ENCODE data around the gene CNOT10.

DNA sequence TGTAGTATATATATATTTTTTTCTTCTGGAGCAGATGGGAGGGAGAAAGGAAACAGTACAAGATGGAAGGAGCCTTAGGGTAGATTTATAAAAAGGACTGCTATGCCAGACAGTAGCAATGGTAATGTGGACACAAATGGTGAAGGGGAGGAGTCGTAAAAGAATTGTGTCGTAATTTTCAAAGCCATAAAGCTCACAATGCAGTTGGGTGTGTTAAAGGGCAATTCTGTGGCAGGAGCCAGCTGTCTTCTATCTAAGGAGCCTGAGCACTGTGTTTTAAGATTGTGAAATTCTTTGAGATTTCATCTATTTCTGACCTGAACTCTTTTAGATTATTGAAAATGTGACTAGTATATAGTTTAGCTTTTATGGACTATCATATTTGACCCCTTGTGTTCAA is 58.9 kb downstream of the CNOT10 start:
- TF ChIP-seq, protein P1, sequence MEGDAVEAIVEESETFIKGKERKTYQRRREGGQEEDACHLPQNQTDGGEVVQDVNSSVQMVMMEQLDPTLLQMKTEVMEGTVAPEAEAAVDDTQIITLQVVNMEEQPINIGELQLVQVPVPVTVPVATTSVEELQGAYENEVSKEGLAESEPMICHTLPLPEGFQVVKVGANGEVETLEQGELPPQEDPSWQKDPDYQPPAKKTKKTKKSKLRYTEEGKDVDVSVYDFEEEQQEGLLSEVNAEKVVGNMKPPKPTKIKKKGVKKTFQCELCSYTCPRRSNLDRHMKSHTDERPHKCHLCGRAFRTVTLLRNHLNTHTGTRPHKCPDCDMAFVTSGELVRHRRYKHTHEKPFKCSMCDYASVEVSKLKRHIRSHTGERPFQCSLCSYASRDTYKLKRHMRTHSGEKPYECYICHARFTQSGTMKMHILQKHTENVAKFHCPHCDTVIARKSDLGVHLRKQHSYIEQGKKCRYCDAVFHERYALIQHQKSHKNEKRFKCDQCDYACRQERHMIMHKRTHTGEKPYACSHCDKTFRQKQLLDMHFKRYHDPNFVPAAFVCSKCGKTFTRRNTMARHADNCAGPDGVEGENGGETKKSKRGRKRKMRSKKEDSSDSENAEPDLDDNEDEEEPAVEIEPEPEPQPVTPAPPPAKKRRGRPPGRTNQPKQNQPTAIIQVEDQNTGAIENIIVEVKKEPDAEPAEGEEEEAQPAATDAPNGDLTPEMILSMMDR (IDR thresholded peaks at IDR 0.05) = no peak
- no peak for TF ChIP-seq ZFX (IDR thresholded peaks at IDR 0.05; ENCODE audit: borderline replicate concordance)

Measured in 22Rv1 (cell line).